GM21526 (cell line): ENCODE results near the gene REEP1.

Experiments
- ATAC-seq: cut with Tn5 transposase; IDR thresholded peaks from one replicate; pipeline ENCODE4 v1.9.1; 2021; ENCODE audit warnings: moderate library complexity; ENCODE audit not compliant: unreplicated experiment, low FRiP score

REEP1 gene

DNA sequence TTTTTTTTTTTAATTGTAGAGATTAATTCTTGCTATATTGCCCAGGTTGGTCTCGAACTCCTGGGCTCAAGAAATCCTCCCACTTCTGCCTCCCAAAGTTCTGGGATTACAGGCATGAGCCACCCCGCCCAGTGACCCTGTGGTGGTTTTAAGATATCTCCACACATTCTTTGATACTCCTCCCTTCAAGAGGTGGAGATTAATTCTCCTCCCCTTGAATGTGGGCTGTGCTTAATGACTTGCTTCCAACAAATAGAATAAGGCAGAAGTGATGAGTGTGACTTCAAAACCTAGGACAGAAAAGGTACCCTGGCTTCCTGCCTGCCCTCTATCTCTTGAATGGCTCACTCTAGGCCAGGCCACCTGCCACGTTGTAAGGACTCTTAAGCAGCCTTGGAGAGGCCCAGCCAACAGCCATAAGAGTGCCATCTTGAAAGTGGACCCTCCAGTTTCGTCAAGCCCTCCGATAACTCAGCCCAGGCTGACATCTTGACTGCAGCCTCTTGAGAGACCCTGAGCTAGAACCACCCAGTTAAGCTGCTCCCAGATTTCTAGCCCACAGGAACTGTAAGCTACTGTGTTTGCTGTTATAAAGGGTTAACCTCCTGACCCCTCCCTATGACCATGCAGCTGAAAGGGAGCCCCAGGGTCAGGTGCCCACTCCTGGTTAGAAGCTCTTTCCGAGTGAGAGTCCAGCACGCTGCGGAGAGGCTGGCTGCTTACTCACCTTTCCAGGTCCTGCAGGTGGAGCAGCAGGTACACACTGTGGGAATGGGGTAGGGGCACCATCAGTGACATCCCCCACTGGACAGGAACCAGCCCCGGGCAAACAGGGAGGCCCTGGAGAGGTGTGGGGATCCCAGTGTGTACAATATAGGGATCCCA is 110.5 kb downstream of the REEP1 start:
- ATAC-seq, result no peak

DNA sequence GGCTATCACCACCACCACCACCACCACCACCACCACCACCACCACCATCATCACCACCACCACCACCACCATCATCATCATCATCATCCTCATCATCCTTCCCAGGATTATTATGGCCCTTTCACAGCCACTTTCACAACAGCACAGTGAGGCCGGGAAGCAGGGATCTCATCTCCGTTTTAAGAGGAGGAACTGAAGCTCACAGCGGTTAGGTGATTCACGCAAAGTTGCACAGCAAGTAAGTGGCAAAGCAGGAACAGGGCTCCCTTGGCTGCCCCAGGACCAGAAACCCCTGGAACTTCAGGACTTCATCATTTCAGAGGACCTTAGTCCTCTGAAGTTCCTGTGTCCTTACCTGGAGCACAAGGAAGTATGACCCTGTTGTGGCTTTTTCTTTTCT is 111.4 kb downstream of the REEP1 start:
- no peak for ATAC-seq

- ATAC-seq, result no peak
These were observed 111.8 kb downstream of the REEP1 start for GRCh38 chr2:86225581-86225980.

GRCh38 chr2:86224645-86225355 is 112.6 kb downstream of the REEP1 start:
- no peak for ATAC-seq

DNA sequence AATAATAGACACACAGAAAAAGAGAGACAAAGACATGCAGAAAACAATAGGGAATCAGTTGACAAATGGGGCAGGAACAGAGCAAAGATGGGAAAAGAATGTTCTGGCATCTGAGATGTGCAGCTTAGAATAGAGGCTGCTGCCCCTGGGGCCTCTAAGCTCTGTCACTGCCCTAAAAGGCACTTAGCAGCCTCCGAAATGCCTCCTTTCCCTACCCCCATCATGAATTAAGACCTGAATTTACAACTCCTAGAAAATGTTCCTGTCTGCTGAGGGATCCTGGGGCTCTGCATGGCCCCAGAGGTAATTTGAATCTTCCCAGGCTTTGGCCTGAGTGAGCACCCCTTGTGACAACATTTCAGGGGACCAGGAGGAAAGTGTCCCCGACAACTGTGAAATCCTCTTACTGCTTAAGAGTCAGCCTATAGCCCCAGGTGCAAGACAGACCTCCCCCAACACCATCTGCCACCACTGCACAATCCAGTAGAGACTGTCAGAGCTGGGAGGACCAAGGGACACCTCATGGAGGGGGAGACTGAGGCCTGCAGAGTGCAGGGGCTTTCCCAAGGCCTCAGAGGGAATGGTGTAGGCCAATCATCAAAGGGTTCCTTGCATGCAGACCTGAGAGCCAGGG is 113.4 kb downstream of the REEP1 start:
- no peak for ATAC-seq

- no peak for ATAC-seq
These were observed 114.1 kb downstream of the REEP1 start for GRCh38 chr2:86223140-86223926.

- ATAC-seq, result no peak
These were observed 116.3 kb downstream of the REEP1 start for GRCh38 chr2:86221066-86221684.

DNA sequence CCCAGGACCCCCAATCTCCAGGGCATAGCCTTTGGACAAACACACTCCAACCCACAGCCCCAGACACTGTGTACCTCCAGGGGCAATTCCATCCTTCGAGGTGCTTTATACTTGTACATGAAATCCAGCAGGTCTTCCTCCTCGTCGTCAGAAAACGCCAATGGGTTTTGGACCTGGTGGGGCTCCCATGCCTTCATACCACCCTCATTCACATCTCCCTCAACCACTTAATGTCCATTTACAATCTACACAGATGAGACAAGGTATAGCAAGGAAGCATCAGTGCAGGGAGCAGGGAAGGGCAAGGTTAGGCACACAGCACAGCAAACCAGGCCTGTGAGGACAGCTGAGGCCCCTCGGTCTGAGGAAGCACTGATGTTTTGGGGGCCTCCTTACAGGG is 117.5 kb downstream of the REEP1 start:
- no peak for ATAC-seq

GRCh38 chr2:86218124-86218523 is 119.3 kb downstream of the REEP1 start:
- no peak for ATAC-seq

DNA sequence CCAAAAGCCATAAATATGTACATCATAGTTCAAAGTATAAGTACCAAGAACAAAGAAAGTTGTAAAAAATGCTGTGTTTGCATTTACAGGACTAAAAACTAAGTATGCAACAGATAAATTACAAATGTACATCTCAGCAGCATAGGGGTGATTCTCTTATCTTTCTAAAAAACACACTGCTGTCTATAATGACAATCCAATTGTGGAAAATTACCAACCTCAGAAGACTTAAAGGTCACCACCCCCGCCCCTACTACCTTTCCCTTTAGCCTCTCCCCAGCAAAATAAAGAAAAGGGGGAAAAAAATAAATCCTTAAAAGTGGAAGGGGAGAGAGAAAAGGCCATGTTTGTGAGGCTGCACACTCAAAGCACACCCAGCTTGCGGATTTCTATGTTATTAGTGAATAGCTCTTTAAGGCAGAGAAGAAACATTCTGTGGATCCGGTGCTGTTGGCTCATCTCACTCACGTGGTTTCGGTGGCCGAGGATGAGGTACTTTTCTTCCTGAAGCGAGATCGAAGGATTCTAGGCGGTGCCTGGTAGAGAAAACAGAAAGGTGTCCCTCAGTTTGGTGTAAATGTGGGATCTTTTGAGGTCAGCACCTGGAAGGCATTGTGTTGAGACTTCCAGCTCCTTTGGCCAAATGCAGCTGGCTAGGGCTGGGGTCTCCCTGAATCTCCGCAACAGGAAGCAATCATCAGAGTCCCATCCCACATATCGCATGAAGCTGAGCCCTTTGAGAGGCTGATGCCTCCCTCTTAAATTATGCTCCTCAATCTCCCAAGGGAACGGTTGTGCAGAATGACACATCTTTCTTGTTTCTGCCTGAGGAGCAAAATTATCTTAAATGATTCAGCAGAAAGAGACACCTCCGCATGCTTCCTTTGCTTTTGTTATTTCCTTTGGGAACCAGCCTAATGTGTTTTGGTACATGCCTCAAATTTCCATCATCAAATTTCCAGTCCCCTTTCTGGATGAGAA is 120.6 kb downstream of the REEP1 start:
- no peak for ATAC-seq

DNA sequence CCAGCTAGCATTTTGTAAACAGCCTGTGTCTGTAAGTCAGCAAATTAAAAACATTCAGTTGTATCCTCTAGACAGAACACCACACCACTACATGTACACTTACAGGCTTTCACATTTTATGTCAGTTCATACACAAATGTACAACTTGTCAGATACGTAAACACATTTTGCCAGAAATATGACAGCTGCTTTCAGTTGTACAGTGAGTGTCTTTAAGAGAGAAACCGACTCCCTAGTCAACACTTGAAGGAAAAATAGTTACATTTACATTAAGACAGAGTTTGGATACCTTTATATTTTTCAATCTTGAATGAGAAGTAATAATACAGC is 123.0 kb downstream of the REEP1 start:
- no peak for ATAC-seq

DNA sequence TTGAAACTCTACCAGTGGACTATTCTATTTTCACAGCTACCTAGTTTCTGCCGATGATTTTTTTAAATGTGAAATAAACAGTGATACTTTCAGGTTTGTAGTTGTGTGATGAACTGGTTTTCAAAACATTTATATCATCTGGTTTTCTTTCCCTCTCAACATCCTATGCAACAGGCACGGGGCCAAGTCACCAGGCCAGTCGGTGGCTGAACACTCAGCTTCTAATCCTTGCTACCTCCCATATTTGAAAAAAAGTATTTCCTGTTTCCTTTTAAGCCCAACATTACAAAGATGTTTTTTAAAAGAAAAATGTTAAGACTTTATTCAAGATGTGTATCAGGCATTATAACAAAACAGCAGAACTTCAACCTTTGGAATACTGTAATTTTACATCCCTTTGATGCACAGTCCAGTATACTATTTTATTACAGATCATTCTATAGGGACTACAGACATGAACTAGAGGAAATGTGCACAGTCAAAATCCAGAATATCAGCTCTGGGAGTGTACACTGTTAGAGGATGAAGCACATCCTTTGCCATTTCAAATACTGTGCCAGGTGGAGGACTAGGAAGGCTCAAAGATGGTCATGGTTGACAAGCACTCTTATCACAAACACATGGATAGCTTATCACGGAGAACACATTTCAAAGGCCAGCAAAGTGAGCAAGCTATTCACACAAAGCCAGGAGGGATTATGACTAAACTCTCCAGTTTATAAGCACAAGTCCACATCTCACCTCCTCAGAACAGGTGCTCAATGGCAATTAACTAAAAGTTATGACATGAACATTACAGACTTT is 123.5 kb downstream of the REEP1 start:
- no peak for ATAC-seq

DNA sequence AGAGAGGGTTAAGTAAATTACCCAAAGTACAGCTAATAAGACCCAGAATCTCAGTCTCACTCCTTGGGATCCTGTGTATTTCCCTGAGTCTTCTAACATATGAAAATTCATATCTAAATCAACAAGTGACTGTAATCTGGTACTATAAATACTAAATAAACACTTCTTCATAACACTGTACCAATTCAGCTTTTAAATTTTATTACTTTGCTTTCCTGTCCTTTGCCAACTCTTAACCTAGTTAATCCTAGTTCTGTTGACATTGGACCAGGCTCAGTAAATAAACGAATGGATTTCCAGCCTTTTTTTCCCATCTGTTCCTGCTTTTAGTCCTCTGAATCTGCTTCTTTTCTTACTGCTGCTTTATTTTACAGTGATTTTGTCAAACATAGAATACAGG is 124.4 kb downstream of the REEP1 start:
- ATAC-seq, result no peak

GRCh38 chr2:86211796-86212188 is 125.6 kb downstream of the REEP1 start:
- ATAC-seq, result no peak

GRCh38 chr2:86211033-86211795 is 126.2 kb downstream of the REEP1 start:
- no peak for ATAC-seq

GRCh38 chr2:86204458-86204857 is 133.0 kb downstream of the REEP1 start:
- no peak for ATAC-seq

DNA sequence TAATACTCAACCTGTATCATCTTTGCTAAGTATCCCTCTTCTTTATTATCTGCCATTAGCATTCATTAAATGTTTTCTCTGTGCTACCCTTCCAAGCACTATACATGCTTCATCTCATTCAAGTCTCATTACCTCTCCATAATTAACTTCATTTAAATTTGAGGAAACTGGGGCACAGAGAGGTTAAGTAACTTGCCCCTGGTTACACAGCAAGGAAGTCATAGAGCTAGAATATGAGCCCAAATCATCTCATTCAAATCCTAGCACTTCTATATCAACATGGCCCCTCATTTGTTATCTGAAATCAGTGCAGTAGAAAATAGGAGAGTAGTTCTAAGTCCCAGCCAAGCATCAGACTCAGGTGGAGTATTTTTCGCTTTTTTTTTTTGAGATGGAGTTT is 133.8 kb downstream of the REEP1 start:
- ATAC-seq, result no peak

DNA sequence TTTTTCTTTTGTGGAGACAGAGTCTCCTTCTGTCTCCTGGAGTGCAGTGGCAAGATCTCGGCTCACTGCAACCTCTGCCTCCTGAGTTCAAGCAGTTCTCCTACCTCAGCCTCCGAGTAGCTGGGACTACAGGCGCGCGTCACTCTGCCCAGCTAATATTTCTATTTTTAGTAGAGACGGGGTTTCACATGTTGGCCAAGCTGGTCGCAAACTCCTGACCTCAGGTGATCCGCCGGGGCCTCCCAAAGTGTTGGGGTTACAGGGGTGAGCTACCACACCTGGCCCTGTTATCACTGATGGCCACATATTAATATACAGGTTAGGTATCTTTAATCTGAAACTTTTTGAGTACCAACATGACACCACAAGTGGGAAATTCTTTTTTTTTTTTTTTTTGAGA is 134.7 kb downstream of the REEP1 start:
- no peak for ATAC-seq
